WERI-Rb-1 (cell line): Measurements from ENCODE around the gene TMEM134.

Experiments used
- DNase-seq: peaks from one replicate; pipeline ENCODE4 v3.0.0-alpha.2; 2020
- H3K27ac ChIP-seq: fragments of 250-450 bp; sonication (Bioruptor Pico); 2 replicates; pipeline ENCODE4 v1.5.1; 2020; ENCODE audit warnings: mild to moderate bottlenecking, moderate library complexity
- H3K27me3 ChIP-seq: fragments of 250-450 bp; sonication (Bioruptor Pico); 2 replicates; pipeline ENCODE4 v1.5.1; 2021; ENCODE audit warnings: mild to moderate bottlenecking, low read depth, moderate library complexity; ENCODE audit not compliant: insufficient read depth, severe bottlenecking
- H3K36me3 ChIP-seq: fragments of 250-450 bp; sonication (Bioruptor Pico); 2 replicates; pipeline ENCODE4 v1.5.1; 2020; ENCODE audit warnings: mild to moderate bottlenecking, moderate library complexity
- H3K4me3 ChIP-seq: 2 replicates; pipeline ENCODE4 v1.5.1; 2011; ENCODE audit warnings: low read depth, mild to moderate bottlenecking, control low read depth, low read length
- H3K9me3 ChIP-seq: fragments of 250-450 bp; sonication (Bioruptor Pico); 2 replicates; pipeline ENCODE4 v1.5.1; 2021; ENCODE audit warnings: mild to moderate bottlenecking, moderate library complexity; ENCODE audit not compliant: severe bottlenecking
- TF ChIP-seq, protein P1 (sequence below): IDR thresholded peaks from 2 replicates; pipeline ENCODE4 v1.5.1; 2011; ENCODE audit warnings: low read depth, mild to moderate bottlenecking, control low read depth, inconsistent platforms, low read length

The TMEM134 gene

DNA sequence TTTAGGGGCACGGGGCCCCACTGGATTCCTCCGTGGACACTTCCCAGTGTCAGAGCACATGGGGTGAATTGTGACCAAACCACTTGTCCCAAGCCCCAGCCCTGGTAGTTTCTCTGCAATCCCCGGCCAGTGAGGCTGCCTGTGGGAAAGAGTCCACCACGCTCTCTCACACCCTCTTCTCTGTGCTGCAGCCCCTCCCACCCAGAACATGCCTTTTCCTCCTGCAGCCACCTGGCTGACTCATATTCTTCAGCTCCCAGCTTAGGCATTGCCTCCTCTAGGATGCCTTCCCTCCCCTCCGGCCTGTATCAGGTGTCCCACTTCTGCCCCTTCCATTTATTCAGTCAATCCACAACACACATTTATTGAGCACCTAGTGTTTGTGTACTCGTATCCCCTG, 46.2 kb downstream of the TMEM134 start:
- H3K27ac ChIP-seq = no peak overlapping the region
- no peak for DNase-seq
- no peaks in the 10 kb centered on the region for H3K27me3 ChIP-seq
- no peak overlapping the region for H3K4me3 ChIP-seq
- no peaks in the 10 kb centered on the region for H3K9me3 ChIP-seq
- no peaks in the 10 kb centered on the region for H3K36me3 ChIP-seq
- TF ChIP-seq, protein P1, sequence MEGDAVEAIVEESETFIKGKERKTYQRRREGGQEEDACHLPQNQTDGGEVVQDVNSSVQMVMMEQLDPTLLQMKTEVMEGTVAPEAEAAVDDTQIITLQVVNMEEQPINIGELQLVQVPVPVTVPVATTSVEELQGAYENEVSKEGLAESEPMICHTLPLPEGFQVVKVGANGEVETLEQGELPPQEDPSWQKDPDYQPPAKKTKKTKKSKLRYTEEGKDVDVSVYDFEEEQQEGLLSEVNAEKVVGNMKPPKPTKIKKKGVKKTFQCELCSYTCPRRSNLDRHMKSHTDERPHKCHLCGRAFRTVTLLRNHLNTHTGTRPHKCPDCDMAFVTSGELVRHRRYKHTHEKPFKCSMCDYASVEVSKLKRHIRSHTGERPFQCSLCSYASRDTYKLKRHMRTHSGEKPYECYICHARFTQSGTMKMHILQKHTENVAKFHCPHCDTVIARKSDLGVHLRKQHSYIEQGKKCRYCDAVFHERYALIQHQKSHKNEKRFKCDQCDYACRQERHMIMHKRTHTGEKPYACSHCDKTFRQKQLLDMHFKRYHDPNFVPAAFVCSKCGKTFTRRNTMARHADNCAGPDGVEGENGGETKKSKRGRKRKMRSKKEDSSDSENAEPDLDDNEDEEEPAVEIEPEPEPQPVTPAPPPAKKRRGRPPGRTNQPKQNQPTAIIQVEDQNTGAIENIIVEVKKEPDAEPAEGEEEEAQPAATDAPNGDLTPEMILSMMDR = no peak

DNA sequence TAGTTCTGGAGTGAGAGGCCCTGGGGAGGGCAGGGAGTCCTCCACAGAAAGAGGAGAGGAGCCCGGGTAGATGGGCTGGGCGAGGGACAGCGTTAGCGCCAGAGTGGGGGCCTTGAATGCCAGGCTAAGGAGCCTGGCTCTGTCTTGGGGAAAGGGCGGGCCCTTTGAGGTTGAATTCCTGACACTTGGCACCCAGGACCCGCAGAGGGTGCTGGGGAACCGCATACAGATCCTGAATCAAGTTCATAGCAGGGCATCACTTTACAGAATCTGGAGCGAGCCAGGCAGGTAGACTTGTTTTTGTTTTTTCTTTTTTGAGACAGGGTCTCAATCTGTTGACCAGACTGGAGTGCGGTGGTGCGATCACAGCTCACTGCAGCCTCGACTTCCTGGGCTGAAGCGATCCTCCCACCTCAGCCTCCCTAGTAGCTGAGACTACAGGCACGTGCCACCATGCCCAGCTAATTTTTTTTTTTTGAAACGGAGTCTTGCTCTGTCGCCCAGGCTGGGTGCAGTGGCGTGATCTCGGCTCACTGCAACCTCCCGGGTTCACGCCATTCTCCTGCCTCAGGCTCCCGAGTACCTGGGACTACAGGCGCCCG, 47.5 kb downstream of the TMEM134 start:
- DNase-seq = no peak
- Histone ChIP-seq H3K4me3 (no peak overlapping the region), H3K9me3 (no peaks in the 10 kb centered on the region), H3K27ac (peak overlapping the region; percentile 47), H3K36me3 (no peaks in the 10 kb centered on the region), H3K27me3 (no peaks in the 10 kb centered on the region)
- TF ChIP-seq, protein P1 = no peak

DNA sequence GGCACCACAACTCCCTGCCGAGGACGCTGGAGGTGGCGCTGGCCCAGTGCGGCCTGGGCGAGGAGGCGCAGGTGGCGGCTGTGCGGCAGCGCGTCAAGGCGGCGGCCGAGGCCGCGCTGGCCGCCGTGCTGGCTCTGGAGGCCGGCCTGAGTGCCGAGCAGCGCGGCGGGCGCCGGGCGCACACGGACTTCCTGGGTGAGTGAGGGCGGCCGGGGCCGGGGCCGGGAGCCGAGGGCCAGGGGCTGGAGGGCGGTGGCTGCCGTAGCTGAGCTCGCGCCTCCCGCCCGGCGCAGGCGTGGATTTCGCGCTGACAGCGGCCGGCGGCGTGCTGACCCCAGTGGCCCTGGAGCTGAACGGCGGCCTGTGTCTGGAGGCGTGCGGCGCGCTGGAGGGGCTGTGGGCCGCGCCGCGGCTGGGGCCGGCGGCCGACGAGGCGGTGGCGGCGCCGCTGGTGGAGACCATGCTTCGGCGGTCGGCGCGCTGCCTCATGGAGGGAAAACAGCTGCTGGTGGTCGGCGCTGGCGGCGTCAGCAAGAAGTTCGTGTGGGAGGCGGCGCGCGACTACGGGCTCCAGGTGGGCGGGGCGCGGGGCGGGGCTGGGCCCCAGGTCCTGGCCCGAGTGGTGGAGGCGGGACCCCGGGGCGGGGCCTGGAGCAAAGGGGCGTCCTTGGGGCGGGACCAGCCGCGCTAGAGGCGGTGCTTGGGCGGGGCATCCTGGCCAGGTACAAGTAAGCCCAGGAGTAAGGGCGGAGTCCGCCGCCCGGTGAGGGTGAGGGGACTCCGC, 48.2 kb downstream of the TMEM134 start:
- Histone ChIP-seq H3K36me3 (no peaks in the 10 kb centered on the region), H3K9me3 (no peaks in the 10 kb centered on the region), H3K27me3 (no peaks in the 10 kb centered on the region), H3K27ac (peak overlapping the region; percentile 65), H3K4me3 (peak overlapping the region; percentile 26)
- TF ChIP-seq, protein P1 = no peak
- DNase-seq = peak; percentile 97

DNA sequence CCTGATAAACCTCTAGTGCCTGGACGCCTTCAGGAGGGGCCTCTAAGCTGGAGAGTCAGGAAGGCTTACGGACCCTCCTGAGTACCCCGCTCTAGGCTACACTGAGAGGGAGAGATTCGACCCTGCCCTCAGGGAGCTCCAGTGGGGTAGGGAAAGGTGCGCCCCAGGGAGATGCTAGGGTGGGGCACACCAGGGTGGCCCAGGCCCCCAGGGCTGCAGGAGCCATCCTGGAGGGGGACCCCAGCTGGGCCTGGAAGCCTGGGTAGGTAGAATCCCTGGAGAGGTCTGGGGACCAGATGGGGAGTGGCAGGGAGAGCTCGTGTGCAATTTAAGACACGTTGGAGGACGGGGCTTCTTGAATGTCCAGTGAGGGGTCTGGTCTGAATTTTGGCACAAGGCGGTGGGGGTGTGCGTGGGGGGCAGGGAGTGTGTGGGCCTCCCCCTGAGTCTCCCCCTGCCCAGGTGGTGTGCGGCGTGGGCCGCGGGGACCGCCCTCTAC, 48.9 kb downstream of the TMEM134 start:
- peak overlapping the region; percentile 26 for H3K4me3 ChIP-seq
- no peaks in the 10 kb centered on the region for H3K27me3 ChIP-seq
- DNase-seq = no peak
- no peaks in the 10 kb centered on the region for H3K36me3 ChIP-seq
- H3K9me3 ChIP-seq = no peaks in the 10 kb centered on the region
- TF ChIP-seq, protein P1 = no peak
- H3K27ac ChIP-seq = peak overlapping the region; percentile 65

DNA sequence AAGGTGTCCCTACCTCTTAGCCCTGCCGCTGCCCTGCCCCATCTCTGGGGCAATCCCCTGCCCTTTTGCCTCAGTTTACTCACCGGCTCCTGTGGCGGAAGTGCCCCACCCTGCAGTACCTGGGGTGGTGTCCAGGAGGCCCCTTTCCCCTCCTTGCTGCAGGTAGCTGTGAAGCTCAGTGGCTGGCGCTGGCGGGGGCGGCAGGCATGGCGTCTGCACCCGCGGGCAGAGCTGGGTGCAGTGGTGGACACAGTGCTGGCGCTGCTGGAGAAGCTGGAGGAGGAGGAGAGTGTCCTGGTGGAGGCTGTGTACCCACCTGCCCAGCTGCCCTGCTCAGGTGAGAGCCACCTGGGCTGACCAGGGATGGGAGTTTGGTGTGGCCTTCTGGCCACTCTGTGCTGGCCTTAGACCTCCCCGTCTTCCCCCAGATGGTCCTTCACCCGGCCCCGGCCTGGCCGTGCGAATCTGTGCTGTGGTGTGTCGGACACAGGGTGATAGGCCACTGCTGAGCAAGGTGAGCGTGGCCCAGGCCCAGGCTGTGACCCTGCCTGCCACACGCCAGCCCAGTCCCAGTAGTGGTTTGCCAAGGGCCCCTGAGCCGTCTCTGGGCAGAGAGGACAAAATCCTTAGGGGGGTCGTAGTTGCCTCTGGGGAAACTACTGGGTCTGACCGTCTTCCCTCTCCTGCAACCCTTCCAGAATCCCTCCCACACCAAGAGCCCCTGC, 49.6 kb downstream of the TMEM134 start:
- no peak for DNase-seq
- Histone ChIP-seq H3K27ac (no peak overlapping the region; the same call in 1 of the 2 replicates), H3K27me3 (no peaks in the 10 kb centered on the region), H3K36me3 (no peaks in the 10 kb centered on the region), H3K9me3 (no peaks in the 10 kb centered on the region), H3K4me3 (no peak overlapping the region)
- TF ChIP-seq, protein P1 = no peak
